MM.1S (cell line): ENCODE measurements around the gene ELOVL6.

Source experiments
- DNase-seq: peaks from one replicate; pipeline ENCODE4 v3.0.0-alpha.2; 2015
- H2AFZ ChIP-seq: fragments of 300-600 bp; sonication (generic); 2 replicates; pipeline ENCODE4 v1.6.0; 2016; ENCODE audit warnings: antibody characterized with exemption, low read length
- H3F3A ChIP-seq: fragments of 300-600 bp; sonication (generic); 2 replicates; pipeline ENCODE4 v1.6.1; 2016; ENCODE audit warnings: mild to moderate bottlenecking, antibody characterized with exemption, low read length, moderate library complexity, mixed read lengths; ENCODE audit not compliant: insufficient read depth
- H3K27ac ChIP-seq: fragments of 300-600 bp; sonication (generic); 2 replicates; pipeline ENCODE4 v1.5.1; 2016; ENCODE audit warnings: mild to moderate bottlenecking, low read length
- H3K27me3 ChIP-seq: fragments of 300-600 bp; sonication (generic); replicated peaks from 2 replicates; pipeline ENCODE4 v1.6.0; 2016; ENCODE audit warnings: low read length; ENCODE audit not compliant: insufficient read depth
- H3K36me3 ChIP-seq: fragments of 300-600 bp; sonication (generic); replicated peaks from 2 replicates; pipeline ENCODE4 v1.6.1; 2016; ENCODE audit warnings: mild to moderate bottlenecking, low read length, mixed read lengths; ENCODE audit not compliant: insufficient read depth
- H3K4me1 ChIP-seq: fragments of 300-600 bp; sonication (generic); 2 replicates; pipeline ENCODE4 v1.6.1; 2016; ENCODE audit warnings: low read length, mixed read lengths
- H3K4me2 ChIP-seq: fragments of 300-600 bp; sonication (generic); 2 replicates; pipeline ENCODE4 v1.6.0; 2016; ENCODE audit warnings: low read depth, low read length
- H3K4me3 ChIP-seq: fragments of 300-600 bp; sonication (generic); 2 replicates; pipeline ENCODE4 v1.5.1; 2016; ENCODE audit warnings: low read length, mixed read lengths
- H3K79me2 ChIP-seq: fragments of 300-600 bp; sonication (generic); 2 replicates; pipeline ENCODE4 v1.6.1; 2016; ENCODE audit warnings: mixed run types, low read length, mixed read lengths
- H3K9ac ChIP-seq: fragments of 300-600 bp; sonication (generic); 2 replicates; pipeline ENCODE4 v1.6.1; 2016; ENCODE audit warnings: low read length, mixed read lengths
- H3K9me2 ChIP-seq: fragments of 300-600 bp; sonication (generic); replicated peaks from 2 replicates; pipeline ENCODE4 v1.6.1; 2016; ENCODE audit warnings: mild to moderate bottlenecking, low read length, mixed read lengths; ENCODE audit not compliant: insufficient read depth
- H3K9me3 ChIP-seq: fragments of 300-600 bp; sonication (generic); replicated peaks from 2 replicates; pipeline ENCODE4 v1.6.1; 2016; ENCODE audit warnings: mild to moderate bottlenecking, low read length, mixed read lengths; ENCODE audit not compliant: insufficient read depth
- H4K20me1 ChIP-seq: fragments of 300-600 bp; sonication (generic); 2 replicates; pipeline ENCODE4 v1.6.1; 2016; ENCODE audit warnings: mild to moderate bottlenecking, low read length, moderate library complexity, mixed read lengths; ENCODE audit not compliant: insufficient read depth
- CTCF ChIP-seq: fragments of 300-600 bp; sonication (generic); IDR thresholded peaks from 2 replicates; pipeline ENCODE4 v1.5.1; 2016; ENCODE audit warnings: antibody characterized with exemption, low read length, mixed read lengths
- EZH2 ChIP-seq: fragments of 300-600 bp; sonication (generic); optimal IDR thresholded peaks from 2 replicates; pipeline ENCODE3; 2017; ENCODE audit warnings: low read depth, mild to moderate bottlenecking, antibody characterized with exemption, low read length, mixed read lengths
- EZH2phosphoT487 ChIP-seq: fragments of 300-600 bp; sonication (generic); IDR thresholded peaks from 2 replicates; pipeline ENCODE4 v1.6.1; 2018; ENCODE audit warnings: antibody characterized with exemption, low read length

The ELOVL6 gene

GRCh38 chr4:110059556-110060191 lies 138.7 kb downstream of the ELOVL6 start:
- Histone ChIP-seq H3K79me2 (no peaks in the 10 kb centered on the region), H3K4me3 (peak overlapping the region; percentile 3; the same call in 1 of the 2 replicates), H2AFZ (0 out of 2 replicates have a peak overlapping the region, but pooled peaks have one; percentile 0), H3K4me2 (peak overlapping the region; percentile 66), H3K9me3 (no peaks in the 10 kb centered on the region), H3K27me3 (no peaks in the 10 kb centered on the region), H3F3A (peaks cover 32% of the 10 kb centered on the region), H3K9me2 (no peaks in the 10 kb centered on the region), H3K4me1 (peaks cover 48% of the 10 kb centered on the region), H3K36me3 (no peaks in the 10 kb centered on the region), H3K27ac (peak overlapping the region; percentile 47; the same call in 1 of the 2 replicates), H4K20me1 (no peaks in the 10 kb centered on the region), H3K9ac (no peak overlapping the region)
- no peak for TF ChIP-seq CTCF
- no peak for TF ChIP-seq EZH2phosphoT487
- no peak for TF ChIP-seq EZH2
- DNase-seq, result peak; percentile 83

- Histone ChIP-seq H2AFZ (no peak overlapping the region), H3K27me3 (no peaks in the 10 kb centered on the region), H3K9ac (no peak overlapping the region), H3K9me2 (no peaks in the 10 kb centered on the region), H3K79me2 (no peaks in the 10 kb centered on the region), H3K27ac (peak overlapping the region; percentile 47; the same call in 1 of the 2 replicates), H3K4me3 (no peak overlapping the region), H3K9me3 (no peaks in the 10 kb centered on the region), H3F3A (peaks cover 32% of the 10 kb centered on the region), H3K4me1 (peaks cover 53% of the 10 kb centered on the region), H4K20me1 (no peaks in the 10 kb centered on the region), H3K4me2 (peak overlapping the region; percentile 66), H3K36me3 (no peaks in the 10 kb centered on the region)
- DNase-seq, result no peak
- TF ChIP-seq EZH2phosphoT487, result no peak
- TF ChIP-seq CTCF, result no peak
- no peak for TF ChIP-seq EZH2
These were observed 139.7 kb downstream of the ELOVL6 start for GRCh38 chr4:110058677-110059076.

- Histone ChIP-seq H3F3A (peaks cover 26% of the 10 kb centered on the region), H3K9me3 (no peaks in the 10 kb centered on the region), H3K79me2 (no peaks in the 10 kb centered on the region), H2AFZ (peak overlapping the region; percentile 0; the same call in 1 of the 2 replicates), H3K9ac (no peak overlapping the region; the same call in 1 of the 2 replicates), H4K20me1 (no peaks in the 10 kb centered on the region), H3K4me1 (peaks cover 43% of the 10 kb centered on the region), H3K27me3 (no peaks in the 10 kb centered on the region), H3K9me2 (no peaks in the 10 kb centered on the region), H3K4me2 (peak overlapping the region; percentile 70), H3K36me3 (no peaks in the 10 kb centered on the region), H3K27ac (peak overlapping the region; percentile 73; the same call in 1 of the 2 replicates), H3K4me3 (peak overlapping the region; percentile 35; the same call in 1 of the 2 replicates)
- DNase-seq, result peak; percentile 91
- TF ChIP-seq EZH2 (no peak), CTCF (no peak), EZH2phosphoT487 (no peak)
These were observed 143.2 kb downstream of the ELOVL6 start for GRCh38 chr4:110055158-110055768.
